ENCODE measurements around the gene RECQL5.
"Not testable (repeated sequence)": the region's sequence is repeated elsewhere in the genome, so short reads cannot be mapped to it uniquely, and the experiment has no call there.

Gene RECQL5

GRCh38 chr17:75614556-75615270 is 52.2 kb downstream of the RECQL5 start:
- DNase-seq = no peak

DNA sequence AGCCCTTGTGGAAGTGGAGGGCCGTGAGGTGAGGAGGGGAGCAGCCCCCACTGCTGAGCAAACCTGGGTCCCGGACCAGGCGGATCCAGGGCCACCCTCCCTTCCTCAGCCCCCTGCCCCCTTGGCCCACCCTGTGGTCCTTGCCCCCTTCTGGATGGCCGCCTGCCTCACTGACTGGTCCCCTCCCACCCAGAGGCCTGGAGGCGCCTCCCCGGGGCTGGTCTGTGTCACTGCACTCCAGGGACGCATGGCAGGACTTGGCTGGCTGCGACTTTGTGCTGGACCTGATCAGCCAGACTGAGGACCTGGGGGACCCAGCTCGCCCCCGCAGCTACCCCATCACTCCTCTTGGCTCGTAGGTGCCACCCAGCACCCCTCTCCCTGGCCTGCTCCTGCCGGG is 52.9 kb downstream of the RECQL5 start:
- no peak for DNase-seq

GRCh38 chr17:75612906-75613626 is 53.9 kb downstream of the RECQL5 start:
- DNase-seq = no peak

- no peak for DNase-seq
These were observed 55.0 kb downstream of the RECQL5 start for GRCh38 chr17:75611851-75612429.

- DNase-seq = no peak
These were observed 56.6 kb downstream of the RECQL5 start for GRCh38 chr17:75610103-75610984.

- no peak for DNase-seq
These were observed 59.9 kb downstream of the RECQL5 start for GRCh38 chr17:75607086-75607485.

GRCh38 chr17:75605790-75606189 is 61.2 kb downstream of the RECQL5 start:
- no peak for DNase-seq

DNA sequence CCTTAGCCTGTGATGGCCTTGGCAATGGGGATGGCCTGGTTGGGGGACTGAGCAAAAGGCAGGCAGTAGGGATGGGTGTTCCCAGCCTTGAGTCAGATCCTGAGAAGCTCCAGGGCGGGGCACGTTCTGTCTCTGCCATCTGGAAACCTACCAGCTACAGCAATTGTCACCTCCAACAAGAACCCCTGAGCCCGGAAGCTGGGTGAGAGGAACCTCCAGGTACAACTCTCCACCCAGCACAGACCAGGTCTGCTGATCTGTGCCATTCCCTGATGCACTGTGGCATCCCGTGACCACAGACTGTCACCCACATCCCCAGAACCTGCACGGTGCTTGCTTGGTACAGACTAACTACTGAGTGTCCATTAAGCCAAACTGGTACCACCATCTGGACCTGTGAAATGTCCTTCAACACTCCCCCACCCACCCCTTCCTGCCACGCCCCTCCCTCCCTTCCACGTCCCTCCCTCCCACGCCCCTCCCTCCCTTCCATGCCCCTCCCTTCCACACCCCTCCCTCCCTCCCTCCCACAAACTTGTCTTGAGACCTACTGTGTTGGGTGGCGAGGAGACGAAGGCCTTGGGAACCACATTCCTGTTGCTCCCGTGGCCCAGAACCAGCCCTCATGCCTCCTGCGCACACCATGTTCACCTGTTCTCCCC is 62.8 kb downstream of the RECQL5 start:
- peak in 1 of 5 experiments; percentile 16 for DNase-seq

GRCh38 chr17:75603123-75603522 is 63.8 kb downstream of the RECQL5 start:
- no peak for DNase-seq

DNA sequence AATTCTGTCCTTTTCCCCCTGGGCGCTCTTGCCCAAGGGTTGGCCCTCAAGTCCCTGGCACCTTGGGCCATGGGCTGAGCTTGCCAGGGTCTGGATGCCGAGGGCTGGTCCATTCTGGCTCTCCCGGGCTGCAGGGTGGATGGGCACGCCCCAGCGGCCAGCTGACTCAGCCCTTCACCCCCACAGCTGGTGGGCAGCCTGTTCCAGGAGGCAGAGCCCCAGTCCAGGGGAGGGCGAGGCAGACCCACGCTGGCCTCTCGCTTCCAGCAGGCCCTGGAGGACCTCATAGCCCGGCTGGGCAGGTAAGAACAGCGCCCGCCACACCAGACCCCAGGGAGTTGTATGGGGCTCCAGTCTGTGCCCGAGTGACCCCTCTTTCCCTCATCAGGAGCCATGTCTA is 64.3 kb downstream of the RECQL5 start:
- DNase-seq = no peak

DNA sequence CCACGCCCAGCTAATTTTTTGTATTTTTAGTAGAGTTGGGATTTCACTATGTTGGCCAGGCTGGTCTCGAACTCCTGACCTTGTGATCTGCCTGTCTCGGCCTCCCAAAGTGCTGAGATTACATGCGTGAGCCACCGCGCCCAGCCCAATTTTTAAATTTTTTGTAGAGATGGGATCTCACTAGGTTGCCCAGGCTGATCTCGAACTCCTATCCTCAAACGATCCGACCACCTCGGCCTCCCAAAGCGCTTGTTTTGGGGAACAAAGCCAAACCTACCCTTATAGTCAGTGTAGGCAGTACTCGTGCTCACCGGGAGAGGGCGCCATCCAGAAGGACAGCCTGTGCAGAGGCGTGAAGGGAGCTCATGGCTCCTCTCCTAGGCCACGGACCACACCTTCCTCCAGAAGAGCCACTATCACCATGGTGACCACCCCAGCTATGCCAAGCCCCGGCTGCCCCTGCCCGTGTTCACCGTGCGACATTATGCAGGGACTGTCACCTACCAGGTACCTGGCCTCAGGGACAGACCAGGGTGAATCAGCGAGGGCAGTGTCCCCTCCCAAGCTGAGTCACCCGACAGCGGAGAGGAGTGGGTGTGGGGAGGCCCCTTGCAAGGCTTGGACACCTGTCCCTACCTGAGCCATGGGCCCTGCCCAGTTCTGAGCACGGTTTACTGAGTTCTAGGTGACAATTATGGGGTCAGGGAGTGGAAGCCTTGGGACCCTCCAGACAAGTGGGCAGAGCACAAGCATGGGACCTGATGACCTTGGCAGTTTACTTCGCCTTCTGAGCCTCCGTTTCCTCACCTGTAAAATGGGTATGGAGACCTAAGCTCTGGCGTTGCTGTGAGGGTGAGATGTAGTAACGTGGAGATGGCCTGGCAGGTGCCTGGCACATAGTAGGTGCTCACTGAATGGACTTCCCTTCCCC is 65.6 kb downstream of the RECQL5 start:
- DNase-seq = peak in 4 of 5 experiments; percentile 31 to 56 (median 47)

- DNase-seq = no peak
These were observed 70.5 kb downstream of the RECQL5 start for GRCh38 chr17:75596320-75597087.

GRCh38 chr17:75595920-75596313 is 71.0 kb downstream of the RECQL5 start:
- DNase-seq = no peak

- no peak for DNase-seq
These were observed 71.6 kb downstream of the RECQL5 start for GRCh38 chr17:75595284-75595919.

DNA sequence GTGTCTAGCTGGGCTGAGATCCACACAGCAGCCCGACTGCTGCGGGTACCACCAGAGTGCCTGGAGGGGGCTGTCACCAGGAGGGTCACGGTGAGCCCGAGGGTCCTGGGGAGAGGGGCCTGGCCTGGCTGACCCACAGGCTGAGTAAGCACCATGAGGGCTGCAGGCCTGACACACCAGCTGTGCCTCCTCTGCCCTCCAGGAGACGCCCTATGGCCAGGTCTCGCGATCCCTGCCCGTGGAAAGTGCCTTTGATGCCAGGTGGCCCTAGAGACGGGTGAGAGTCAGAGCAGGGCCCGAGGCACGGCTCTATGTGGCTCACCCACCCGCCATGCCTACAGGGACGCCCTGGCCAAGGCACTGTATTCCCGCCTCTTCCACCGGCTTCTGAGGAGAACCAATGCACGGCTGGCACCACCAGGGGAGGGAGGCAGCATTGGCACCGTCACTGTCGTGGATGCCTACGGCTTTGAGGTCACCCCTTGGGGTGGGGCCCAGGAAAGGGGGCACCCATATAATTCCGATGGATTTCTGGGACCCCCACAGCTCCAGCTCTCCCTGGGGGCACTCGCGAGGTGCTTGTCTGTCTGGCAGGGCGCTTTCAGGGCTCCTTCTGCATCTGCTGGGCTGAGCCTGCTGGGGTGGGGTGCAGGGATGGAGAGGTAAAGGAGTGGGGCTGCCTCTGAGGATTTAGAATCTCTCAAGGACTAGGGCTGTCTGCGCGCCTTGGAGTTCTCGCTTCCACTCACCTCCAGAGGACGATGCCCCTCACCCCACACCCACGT is 72.3 kb downstream of the RECQL5 start:
- DNase-seq = no peak

DNA sequence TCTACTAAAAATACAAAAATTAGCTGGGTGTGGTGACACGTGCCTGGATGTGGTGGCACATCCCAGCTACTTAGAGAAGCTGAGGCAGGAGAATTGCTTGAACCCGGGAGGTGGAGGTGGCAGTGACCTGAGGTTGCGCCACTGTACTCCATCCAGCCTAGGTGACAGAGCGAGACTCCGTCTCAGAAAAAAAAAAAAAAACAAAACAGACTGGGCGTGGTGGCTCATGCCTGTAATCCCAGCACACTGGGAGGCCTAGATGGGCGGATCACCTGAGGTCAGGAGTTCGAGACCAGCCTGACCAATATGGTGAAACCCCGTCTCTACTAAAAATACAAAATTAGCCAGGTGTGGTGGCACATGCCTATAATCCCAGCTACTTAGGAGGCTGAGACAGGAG is 73.5 kb downstream of the RECQL5 start:
- not testable (repeated sequence) for DNase-seq

GRCh38 chr17:75592348-75593020 is 74.5 kb downstream of the RECQL5 start:
- no peak for DNase-seq

GRCh38 chr17:75591722-75592302 is 75.1 kb downstream of the RECQL5 start:
- no peak for DNase-seq

Data from T-helper 2 cell (primary cell).